VCaP (cell line): ENCODE data around the gene EYA2.

Experiments used
- H3K27ac ChIP-seq: fragments of 450-650 bp; 2 replicates; pipeline ENCODE4 v1.5.1; 2017
- TF ChIP-seq, protein P1 (sequence below): fragments of 450-650 bp; conservative IDR thresholded peaks from 2 replicates; pipeline ENCODE4 v1.5.1; 2017; ENCODE audit warnings: mild to moderate bottlenecking, moderate library complexity

Gene EYA2

GRCh38 chr20:46978951-46979491, 84.4 kb downstream of the EYA2 start:
- TF ChIP-seq, protein P1, sequence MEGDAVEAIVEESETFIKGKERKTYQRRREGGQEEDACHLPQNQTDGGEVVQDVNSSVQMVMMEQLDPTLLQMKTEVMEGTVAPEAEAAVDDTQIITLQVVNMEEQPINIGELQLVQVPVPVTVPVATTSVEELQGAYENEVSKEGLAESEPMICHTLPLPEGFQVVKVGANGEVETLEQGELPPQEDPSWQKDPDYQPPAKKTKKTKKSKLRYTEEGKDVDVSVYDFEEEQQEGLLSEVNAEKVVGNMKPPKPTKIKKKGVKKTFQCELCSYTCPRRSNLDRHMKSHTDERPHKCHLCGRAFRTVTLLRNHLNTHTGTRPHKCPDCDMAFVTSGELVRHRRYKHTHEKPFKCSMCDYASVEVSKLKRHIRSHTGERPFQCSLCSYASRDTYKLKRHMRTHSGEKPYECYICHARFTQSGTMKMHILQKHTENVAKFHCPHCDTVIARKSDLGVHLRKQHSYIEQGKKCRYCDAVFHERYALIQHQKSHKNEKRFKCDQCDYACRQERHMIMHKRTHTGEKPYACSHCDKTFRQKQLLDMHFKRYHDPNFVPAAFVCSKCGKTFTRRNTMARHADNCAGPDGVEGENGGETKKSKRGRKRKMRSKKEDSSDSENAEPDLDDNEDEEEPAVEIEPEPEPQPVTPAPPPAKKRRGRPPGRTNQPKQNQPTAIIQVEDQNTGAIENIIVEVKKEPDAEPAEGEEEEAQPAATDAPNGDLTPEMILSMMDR, result no peak

DNA sequence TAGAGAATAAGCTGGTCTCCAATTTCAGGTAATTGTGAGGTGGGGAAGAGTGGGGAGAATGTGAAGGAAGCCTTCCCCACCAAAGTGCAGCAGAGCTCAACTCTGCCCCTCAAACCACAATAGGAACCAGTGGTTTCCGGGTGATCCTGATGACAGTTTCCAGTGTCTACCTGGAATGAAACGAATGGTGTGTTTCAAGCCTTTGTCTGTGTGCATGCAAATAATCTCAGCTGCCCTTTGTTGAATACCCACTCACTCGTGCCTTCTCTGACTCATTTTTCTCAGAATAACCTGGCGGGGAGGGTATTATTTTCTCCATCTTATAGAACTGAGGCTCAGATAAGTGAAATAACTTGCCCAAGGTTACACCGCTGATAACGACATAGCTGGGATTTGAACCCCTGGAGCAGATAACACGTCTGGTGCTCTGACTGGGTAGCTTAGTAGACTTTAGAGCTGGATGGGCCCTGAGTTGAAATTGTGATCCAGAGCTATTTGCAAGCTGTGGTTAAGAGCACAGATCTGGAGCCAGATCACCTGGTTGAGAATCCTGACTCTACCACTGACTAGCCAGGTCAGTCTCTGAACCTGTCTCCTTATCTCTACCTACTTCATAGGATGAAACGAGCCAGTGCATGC, 85.1 kb downstream of the EYA2 start:
- no peak overlapping the region for H3K27ac ChIP-seq
- TF ChIP-seq, protein P1, result no peak

More at GRCh38 chr20:46978951-46979491, 84.4 kb downstream of the EYA2 start:
- H3K27ac ChIP-seq, result no peak overlapping the region

DNA sequence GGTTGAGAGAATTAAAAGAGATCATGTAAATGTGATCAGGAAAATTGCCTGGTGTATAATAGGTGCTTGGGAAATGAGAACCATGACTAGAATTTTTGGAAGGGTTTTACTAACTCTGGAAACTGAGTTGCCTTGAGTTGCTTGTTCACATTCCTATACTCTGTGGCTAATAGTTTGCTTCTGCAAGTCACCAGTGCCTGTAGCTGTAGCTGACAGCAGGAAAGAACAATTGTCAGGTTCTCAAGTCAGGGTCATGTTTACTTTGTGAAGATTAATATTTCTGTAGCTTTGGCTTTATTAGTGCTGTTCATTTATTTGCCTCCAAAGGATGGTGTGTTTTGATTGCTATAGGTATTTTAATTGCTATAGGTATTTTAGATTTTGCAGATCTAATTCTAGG, 86.5 kb downstream of the EYA2 start:
- TF ChIP-seq, protein P1, result no peak
- H3K27ac ChIP-seq, result no peak overlapping the region

- TF ChIP-seq, protein P1, result no peak
- H3K27ac ChIP-seq, result no peak overlapping the region
Observed at GRCh38 chr20:46983466-46983865, 88.8 kb downstream of the EYA2 start.

GRCh38 chr20:46984405-46984804, 89.8 kb downstream of the EYA2 start:
- no peak overlapping the region for H3K27ac ChIP-seq
- TF ChIP-seq, protein P1, result no peak

GRCh38 chr20:46985250-46985649, 90.6 kb downstream of the EYA2 start:
- TF ChIP-seq, protein P1, result no peak
- no peak overlapping the region for H3K27ac ChIP-seq

DNA sequence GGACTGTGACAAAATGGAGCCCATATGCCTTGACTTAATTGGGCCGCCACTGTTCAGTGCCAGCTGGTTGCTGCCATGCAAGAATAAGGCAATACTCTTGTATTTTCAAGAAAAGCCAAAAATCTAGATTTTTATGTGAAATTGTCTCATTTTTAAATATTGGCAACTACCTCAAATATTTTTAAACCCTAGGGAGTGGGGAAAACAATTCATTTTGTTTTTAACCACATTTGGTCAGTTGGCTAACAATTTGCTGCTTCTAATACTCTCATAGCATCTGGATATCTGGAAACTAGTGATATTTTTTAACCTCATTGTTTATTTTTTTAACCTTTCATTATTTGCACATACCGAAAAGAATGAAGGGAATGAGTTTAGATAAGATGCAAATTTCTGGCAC, 91.0 kb downstream of the EYA2 start:
- TF ChIP-seq, protein P1, result no peak
- no peak overlapping the region for H3K27ac ChIP-seq
